Liver (tissue), 3 donors: ENCODE results near the gene NDST1.

Experiments used
- NR2F2 ChIP-seq: IDR thresholded peaks from 2 replicates; pipeline ENCODE4 v1.6.1; 2016; ENCODE audit warnings: antibody characterized with exemption
- SP1 ChIP-seq: IDR thresholded peaks from 2 replicates; pipeline ENCODE4 v1.6.1; 2018; ENCODE audit warnings: antibody characterized with exemption, mild to moderate bottlenecking
- TAF1 ChIP-seq: conservative IDR thresholded peaks from 2 replicates; pipeline ENCODE4 v1.6.1; 2016; ENCODE audit warnings: antibody characterized with exemption, mild to moderate bottlenecking
- TF ChIP-seq, protein P1 (sequence below): fragments of 150-350 bp; IDR thresholded peaks from 2 replicates; pipeline ENCODE4 v1.5.1; 2017; ENCODE audit warnings: improper control_type of control experiment, low read depth, low read length; ENCODE audit not compliant: missing input control
- donor health status: healthy.
- donor health status: healthy.

DNA sequence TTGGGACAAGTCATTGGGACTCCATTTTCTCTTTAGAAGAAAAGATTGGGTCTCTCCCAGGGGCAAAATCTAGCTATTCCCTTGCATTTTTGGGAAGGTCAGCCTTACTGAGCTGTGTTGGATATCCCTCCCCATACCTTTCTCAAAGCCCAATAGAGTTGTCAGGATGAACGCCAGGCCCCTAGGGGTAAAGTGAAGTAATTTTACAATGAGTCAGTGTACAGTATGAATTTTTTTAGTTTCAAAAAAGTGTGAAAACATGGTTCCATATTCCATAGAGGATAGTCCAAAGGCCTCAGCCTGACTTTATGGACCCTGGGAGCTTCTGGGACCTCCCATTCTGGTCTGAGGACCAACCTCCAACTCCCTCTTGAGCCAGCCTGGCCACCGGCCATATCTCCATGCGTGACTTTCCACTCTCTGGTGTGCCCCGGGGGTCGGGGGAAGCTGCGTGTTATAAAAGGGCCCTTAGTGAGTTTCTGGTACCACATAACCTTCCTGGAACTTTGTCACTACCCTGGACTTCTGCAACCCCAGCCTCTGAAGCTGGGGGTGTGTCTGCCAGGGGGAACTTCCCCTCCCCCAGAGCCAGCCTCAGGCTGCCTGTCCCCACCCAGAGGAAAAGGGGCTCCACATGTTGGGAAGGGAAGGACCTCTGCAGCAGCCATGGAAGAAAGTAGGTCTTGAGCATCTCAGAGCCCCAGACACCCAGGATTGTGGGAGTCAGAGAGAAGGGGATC lies 80.1 kb downstream of the NDST1 start:
- no peak for TF ChIP-seq TAF1
- TF ChIP-seq, protein P1, sequence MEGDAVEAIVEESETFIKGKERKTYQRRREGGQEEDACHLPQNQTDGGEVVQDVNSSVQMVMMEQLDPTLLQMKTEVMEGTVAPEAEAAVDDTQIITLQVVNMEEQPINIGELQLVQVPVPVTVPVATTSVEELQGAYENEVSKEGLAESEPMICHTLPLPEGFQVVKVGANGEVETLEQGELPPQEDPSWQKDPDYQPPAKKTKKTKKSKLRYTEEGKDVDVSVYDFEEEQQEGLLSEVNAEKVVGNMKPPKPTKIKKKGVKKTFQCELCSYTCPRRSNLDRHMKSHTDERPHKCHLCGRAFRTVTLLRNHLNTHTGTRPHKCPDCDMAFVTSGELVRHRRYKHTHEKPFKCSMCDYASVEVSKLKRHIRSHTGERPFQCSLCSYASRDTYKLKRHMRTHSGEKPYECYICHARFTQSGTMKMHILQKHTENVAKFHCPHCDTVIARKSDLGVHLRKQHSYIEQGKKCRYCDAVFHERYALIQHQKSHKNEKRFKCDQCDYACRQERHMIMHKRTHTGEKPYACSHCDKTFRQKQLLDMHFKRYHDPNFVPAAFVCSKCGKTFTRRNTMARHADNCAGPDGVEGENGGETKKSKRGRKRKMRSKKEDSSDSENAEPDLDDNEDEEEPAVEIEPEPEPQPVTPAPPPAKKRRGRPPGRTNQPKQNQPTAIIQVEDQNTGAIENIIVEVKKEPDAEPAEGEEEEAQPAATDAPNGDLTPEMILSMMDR = no peak
- TF ChIP-seq NR2F2 = no peak
- no peak for TF ChIP-seq SP1
